GM19438 (cell line): ENCODE results near the gene NMNAT3.
"Not testable (repeated sequence)": the region's sequence is repeated elsewhere in the genome, so short reads cannot be mapped to it uniquely, and the experiment has no call there.

Experiments
- ATAC-seq: cut with Tn5 transposase; IDR thresholded peaks from one replicate; pipeline ENCODE4 v1.9.1; 2021; ENCODE audit warnings: low read depth; ENCODE audit not compliant: unreplicated experiment

NMNAT3 gene

GRCh38 chr3:139639662-139640061 lies 38.1 kb downstream of the NMNAT3 start:
- ATAC-seq = no peak

GRCh38 chr3:139638518-139638917 lies 39.3 kb downstream of the NMNAT3 start:
- ATAC-seq = no peak

- no peak for ATAC-seq
Observed at GRCh38 chr3:139636511-139636910, 41.3 kb downstream of the NMNAT3 start.

GRCh38 chr3:139634111-139634635 lies 43.6 kb downstream of the NMNAT3 start:
- ATAC-seq = no peak

GRCh38 chr3:139633511-139633910 lies 44.3 kb downstream of the NMNAT3 start:
- ATAC-seq = no peak

- no peak for ATAC-seq
Observed at GRCh38 chr3:139630542-139630941, 47.2 kb downstream of the NMNAT3 start.

- ATAC-seq = peak; percentile 87
Observed at GRCh38 chr3:139629033-139629432, 48.7 kb downstream of the NMNAT3 start.

GRCh38 chr3:139627759-139628158 lies 50.0 kb downstream of the NMNAT3 start:
- no peak for ATAC-seq

GRCh38 chr3:139620438-139620837 lies 57.3 kb downstream of the NMNAT3 start:
- ATAC-seq = no peak

GRCh38 chr3:139619484-139619883 lies 58.3 kb downstream of the NMNAT3 start:
- no peak for ATAC-seq

GRCh38 chr3:139617672-139618268 lies 60.0 kb downstream of the NMNAT3 start:
- ATAC-seq = no peak

GRCh38 chr3:139611528-139611927 lies 66.2 kb downstream of the NMNAT3 start:
- no peak for ATAC-seq

- ATAC-seq = no peak
Observed at GRCh38 chr3:139610886-139611285, 66.9 kb downstream of the NMNAT3 start.

- ATAC-seq = no peak
Observed at GRCh38 chr3:139608924-139609323, 68.8 kb downstream of the NMNAT3 start.

GRCh38 chr3:139608108-139608380 lies 69.7 kb downstream of the NMNAT3 start:
- ATAC-seq = no peak

GRCh38 chr3:139607257-139608107 lies 70.3 kb downstream of the NMNAT3 start:
- no peak for ATAC-seq

GRCh38 chr3:139602003-139602402 lies 75.8 kb downstream of the NMNAT3 start:
- ATAC-seq = no peak

GRCh38 chr3:139601191-139601961 lies 76.4 kb downstream of the NMNAT3 start:
- ATAC-seq = no peak

- no peak for ATAC-seq
Observed at GRCh38 chr3:139597947-139598346, 79.8 kb downstream of the NMNAT3 start.

- not testable (repeated sequence) for ATAC-seq
Observed at GRCh38 chr3:139591186-139591585, 86.6 kb downstream of the NMNAT3 start.

- no peak for ATAC-seq
Observed at GRCh38 chr3:139588450-139588849, 89.3 kb downstream of the NMNAT3 start.
